Stimulated activated CD4-positive, alpha-beta T cell treated with anti-CD3 and anti-CD28 coated beads, Interleukin-4, amount 100 ng/mL, for 24 hours (primary cell): ENCODE data around the gene KRTAP4-5.
"Not testable (repeated sequence)": the region's sequence is repeated elsewhere in the genome, so short reads cannot be mapped to it uniquely, and the experiment has no call there.

Experiments
- DNase-seq: peaks from one replicate; pipeline ENCODE4 v3.0.0-alpha.2; 2020

KRTAP4-5 gene

DNA sequence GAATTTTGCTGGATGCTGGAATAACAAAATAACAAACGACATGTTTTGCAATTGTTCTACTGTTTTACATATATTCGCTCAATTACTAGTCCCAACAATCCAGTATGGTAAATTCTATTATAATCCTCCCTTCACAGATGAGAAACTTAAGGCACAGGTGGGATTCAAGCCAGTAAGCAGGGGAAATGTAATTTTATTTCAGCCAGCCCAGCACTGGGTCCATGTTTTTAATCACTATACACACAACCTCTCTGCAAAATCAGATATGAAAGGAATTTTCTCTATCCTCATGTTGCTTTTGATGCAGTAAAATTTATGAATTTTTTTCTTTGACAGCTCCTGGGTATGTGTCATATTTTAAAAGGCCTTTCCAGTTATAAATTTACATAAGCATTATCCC is 4.4 kb downstream of the KRTAP4-5 start:
- DNase-seq, result no peak

DNA sequence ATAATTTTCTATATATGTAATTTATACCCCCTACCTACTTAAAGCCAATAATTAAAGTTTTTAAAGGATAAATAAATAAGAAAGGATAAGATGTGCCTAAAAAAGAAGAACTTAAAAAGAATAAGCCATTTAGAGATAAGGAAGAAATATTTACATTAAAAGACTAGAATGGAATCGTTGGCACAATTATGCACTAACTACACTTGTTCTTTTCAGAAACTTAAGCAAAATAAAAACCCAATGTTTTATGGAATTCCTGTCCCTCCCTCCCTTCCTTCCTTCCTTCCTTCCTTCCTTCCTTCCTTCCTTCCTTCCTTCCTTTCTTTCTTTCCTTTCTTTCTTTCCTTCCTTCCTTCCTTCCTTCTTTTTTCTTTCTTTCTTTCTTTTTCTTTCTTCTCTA is 4.8 kb downstream of the KRTAP4-5 start:
- no peak for DNase-seq

DNA sequence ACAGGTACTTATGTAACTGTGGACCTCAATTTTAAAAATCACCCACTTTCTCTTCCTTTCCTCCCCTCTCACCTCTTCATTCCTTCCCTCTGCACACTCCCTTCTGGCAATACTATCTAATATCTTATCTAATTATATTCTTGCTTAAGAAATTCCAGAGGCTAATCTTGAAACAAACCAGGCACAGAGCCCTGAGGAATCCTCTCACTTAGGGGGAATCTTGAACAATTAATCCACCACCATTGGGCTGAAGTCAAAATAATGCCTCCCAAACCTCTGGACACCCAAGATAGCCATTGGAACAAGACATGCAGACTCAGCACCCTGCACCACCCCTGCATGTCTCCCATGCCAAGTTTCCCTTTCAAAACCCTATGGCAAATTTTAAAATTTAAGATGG is 8.3 kb downstream of the KRTAP4-5 start:
- DNase-seq, result no peak

DNA sequence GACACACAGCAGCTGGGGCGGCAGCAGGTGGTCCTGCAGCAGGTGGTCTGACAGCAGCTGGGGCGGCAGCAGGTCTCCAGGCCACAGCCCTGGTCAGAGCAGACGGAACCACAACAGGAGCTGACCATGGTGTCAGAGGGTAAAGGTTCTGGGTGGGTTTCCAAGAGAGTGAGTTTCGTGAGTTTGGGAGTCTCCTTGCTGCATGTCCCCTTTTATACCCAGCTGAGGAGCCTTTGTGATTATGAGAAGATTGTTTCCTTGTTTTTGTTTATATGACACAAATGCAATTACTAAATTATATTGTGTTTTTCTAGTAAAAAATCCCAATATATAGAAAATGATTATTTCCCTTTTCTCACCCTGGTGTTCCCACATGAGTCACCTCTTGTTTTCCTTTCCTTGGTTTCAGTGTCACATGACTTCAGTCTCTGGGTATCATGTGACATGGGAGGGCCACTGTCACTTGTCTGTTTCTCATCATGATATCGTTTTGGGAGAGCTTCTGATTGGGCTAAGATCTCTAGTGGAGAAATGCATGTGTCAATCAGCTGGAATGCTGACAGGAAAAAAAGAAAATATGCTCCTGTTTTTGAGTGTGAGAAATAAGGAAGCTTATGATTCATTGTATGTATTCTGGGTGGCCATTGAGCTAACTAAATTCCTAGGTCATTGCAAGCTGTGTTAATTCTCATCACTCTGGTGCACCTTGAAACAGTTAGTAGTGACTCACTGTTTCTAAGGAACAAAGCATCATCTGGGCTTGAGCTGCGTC is 9.1 kb downstream of the KRTAP4-5 start, which contains the start of gene KRTAP4-6:
Gene KRTAP4-6, minus strand, starts transcription at position 185 of the 772 bp plus-strand sequence. Its CDS starts 57 bp downstream, at position 128.
- DNase-seq, result no peak

DNA sequence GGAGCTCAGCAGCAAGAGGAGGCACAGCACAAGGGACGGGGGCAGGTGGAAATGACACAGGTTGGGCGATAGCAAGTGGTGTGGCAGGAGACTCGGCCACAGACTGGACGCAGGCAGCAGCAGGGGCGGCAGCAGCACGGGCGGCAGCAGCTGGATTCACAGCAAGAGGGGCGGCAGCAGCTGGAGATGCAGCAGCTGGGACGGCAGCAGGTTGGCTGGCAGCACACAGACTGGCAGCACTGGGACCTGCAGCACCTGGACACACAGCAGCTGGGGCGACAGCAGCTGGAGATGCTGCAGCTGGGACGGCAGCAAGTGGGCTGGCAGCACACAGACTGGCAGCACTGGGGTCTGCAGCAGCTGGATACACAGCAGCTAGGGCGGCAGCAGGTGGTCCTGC is 9.8 kb downstream of the KRTAP4-5 start:
- not testable (repeated sequence) for DNase-seq

DNA sequence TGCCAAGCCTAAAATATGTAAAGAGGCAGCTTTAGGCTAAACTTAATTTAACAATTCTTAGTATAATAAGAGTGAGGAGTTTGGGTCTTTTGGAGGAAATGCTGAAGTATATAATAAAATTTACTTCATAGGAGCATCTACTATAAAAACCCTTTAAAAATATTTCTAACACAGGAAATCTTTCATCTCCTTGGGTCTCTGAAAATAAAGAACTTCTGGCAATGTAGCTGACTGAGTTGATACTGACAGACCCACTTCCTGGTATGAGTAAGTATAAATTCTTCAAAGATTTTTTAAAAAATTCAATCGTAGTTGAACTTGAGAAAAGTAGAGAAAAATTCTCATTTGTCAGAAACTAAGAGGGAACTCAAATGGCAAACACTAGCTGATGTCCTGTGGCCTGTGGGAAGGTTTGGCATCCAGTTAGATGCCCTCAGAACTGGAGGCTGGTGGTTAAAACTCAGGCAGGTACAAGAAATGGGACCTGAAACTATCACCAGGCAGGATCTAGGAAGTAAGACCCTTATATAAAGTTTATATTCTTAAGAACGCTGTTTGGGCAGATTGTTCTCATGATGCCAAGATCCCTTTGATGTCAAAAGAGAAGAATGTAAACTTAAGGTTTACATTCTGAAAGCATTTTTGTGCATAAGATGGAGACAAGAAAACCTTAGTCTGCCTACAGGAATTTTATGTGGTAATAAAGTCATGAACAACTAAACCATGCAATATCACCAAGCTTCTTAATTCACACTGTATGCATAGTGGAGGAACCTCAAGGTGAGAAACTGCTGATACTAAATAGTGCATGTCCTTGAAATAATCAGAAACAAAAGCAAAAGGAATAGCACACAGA is 15.5 kb downstream of the KRTAP4-5 start:
- DNase-seq, result no peak

DNA sequence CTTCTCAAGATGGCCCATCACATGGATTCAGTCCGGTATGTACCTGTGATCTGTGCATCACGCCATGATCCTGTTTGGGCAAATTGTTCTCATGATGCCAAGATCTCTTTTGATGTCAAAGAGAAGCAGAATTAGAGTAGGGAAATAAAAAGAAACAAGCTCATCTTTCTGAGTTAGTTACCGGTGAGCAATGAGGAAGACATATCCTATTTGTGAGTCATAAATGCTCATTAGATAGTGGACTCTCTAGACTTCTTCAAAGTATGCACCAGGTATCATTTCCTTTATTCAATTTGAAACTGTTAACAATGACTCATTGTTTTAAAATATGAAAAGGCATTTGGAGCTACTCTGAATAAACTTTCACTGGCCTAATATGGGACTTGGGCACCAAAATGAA is 17.6 kb downstream of the KRTAP4-5 start:
- no peak for DNase-seq

DNA sequence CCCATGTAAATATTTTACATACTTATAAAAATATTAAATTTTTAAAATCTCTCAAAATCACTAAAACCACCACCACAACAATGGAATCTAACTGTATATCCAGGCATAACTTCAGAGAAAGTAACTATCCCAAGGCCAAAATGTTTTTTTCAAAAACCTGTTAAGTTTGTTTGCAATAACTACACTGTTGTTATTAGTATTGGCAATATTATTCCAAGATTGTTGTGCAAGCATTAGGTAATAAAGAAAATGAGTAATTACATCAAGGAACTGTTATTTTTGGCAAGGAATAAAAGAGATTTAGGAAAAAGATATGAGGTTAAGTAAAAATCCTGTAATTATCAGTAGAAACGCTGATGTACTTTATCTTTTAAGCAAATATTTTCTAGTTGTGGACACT is 22.3 kb downstream of the KRTAP4-5 start:
- DNase-seq, result no peak

DNA sequence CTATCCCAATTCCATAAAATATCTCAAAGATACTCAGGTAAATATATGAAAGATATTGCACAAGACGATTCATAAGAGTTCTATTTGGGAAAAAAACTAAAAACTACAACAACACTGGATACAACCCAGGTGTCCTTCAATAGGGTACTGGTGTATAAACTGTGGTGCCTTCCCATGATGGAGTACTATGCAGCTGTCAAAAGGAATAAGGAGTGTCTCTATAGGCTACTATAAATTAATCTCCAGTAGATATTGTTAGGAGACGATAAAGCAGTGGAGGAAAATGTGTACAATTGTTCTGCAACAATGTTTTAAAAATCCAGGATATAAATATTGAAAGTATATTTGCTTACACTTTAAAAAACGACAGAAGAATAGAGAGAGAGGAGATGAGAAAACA is 23.2 kb downstream of the KRTAP4-5 start:
- DNase-seq, result no peak

DNA sequence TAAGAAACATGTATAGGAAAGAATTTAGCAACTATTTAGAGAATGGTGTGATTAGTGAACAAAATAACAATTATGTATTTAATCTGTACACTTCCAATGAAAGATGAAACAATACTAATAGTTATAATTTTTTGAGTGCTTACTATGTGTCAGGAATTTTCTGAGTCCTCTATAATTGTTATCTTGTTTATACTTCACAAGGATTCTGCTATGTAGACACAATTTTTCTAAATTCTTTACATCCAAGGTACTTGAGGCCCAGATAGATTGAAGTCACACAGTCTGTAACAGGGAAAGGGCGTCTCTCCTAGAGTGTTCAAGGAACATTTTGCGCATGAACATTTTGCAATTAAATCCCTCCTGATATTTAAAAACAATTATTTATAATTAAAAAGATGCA is 24.6 kb downstream of the KRTAP4-5 start:
- DNase-seq, result no peak

DNA sequence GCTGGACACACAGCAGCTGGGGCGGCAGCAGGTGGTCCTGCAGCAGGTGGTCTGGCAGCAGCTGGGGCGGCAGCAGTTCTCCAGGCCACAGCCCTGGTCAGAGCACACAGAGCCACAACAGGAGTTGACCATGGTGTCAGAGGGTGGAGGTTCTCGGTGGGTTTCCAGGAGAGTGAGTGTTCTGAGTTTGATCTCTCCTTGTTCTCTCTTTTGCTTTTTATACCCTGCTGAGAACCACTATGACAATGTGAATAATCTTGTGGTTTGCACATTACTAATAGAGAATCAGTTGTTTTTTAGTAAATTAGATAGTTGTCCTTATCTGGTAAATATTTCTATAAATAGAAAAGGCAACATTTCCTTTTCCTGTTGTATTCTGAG is 25.6 kb downstream of the KRTAP4-5 start, which contains the start of gene KRTAP4-12:
Gene KRTAP4-12, minus strand, starts transcription at position 192 of the 381 bp plus-strand sequence. Its CDS starts 60 bp downstream, at position 132.
- DNase-seq, result not testable (repeated sequence)

DNA sequence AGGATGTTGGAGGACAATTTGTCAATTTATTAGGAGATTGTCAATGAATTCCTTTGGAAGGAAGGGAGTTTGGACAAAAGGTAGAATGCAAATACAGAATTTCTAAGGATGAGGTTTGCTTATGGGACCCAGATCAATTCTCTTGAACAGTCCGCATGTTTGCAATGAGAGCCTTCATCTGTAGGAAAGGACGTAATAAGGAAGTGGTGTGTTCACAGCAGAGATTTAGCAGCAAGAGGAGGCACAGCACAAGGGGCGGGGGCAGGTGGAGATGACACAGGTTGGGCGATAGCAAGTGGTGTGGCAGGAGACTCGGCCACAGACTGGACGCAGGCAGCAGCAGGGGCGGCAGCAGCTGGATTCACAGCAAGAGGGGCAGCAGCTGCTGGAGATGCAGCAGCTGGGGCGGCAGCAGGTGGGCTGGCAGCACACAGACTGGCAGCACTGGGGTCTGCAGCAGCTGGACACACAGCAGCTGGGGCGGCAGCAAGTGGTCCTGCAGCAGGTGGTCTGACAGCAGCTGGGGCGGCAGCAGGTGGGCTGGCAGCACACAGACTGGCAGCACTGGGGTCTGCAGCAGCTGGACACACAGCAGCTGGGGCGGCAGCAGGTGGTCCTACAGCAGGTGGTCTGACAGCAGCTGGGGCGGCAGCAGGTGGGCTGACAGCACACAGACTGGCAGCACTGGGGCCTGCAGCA is 26.2 kb downstream of the KRTAP4-5 start:
- DNase-seq, result not testable (repeated sequence)

DNA sequence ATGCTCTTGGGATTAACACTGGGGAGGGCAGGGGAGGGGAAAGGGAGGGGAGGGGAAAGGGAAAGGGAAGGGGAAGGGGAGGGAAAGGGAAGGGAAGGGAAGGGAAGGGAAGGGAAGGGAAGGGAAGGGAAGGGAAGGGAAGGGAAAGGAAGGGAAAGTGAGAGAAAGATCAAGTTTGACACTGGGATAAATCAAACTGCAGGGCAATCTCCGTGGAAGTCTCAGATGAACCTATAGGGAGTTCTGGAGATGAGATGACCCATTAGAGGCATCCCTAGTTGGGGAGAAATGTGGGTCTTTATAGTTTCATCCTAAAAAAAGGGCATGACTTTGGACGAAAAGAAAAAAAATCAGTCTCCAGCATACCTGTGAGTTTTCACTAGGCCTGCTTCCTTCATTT is 27.9 kb downstream of the KRTAP4-5 start:
- DNase-seq, result no peak

DNA sequence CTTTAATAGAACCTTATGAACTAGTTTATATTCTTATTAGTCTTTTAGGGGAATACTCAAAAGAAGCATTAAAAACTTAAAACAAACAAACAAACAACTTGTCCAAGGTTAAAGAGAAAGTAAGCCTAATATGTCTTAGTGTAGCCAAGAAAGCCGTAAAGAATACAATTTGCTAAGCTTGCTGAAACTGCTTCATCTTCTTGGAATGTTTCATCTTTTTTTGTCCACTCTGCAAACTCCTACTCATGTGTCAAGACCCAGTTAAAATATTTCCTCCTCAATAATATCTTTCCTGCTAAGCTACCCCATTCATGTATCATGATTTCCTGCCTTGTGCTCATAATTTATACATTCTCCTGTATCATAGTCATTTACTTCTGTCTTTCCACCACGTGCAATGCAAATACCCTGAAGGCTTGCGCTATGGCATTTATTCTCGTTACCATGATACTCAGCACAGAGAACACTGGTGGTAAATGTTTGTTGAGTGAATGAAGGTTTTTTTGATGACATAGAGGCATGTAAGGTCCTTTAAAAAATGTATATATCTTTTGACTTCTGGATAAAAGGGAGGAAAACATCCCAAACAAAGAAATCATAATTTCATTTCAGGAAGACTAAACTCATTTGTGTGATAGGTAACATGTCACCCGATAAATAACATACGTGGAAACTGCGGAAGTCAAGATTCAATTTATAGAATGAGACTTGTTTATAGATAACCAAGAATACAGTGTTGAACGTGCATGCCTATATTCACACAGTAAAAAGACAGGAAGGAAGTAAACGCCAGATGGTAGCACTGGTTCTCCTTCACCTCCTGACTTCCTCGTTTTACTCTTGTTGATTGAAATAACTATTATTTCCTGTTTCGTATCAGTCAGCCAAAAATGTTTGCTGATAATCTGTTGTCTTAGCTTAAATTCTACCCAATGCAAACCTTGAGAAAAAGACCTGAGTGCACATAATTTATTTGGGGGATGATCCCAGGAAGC is 29.6 kb downstream of the KRTAP4-5 start:
- not testable (repeated sequence) for DNase-seq

DNA sequence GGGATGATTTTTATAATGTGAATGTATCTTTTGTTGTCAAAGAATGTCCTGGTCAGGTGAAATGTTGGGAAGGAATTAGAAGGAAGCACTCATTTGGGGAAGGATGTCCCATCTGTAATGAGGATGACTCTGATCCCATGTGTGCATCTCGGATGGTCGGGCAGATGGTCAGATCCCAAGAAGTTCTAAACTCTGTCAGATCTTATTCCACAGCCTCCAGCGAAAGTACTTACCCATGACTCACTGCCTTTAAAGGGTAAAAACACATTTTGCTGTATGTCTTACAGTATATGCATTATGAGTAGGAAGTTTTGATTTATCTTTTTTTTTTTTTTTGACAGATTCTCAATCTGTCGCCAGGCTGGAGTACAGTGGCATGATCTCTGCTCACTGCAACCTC is 30.9 kb downstream of the KRTAP4-5 start:
- no peak for DNase-seq

DNA sequence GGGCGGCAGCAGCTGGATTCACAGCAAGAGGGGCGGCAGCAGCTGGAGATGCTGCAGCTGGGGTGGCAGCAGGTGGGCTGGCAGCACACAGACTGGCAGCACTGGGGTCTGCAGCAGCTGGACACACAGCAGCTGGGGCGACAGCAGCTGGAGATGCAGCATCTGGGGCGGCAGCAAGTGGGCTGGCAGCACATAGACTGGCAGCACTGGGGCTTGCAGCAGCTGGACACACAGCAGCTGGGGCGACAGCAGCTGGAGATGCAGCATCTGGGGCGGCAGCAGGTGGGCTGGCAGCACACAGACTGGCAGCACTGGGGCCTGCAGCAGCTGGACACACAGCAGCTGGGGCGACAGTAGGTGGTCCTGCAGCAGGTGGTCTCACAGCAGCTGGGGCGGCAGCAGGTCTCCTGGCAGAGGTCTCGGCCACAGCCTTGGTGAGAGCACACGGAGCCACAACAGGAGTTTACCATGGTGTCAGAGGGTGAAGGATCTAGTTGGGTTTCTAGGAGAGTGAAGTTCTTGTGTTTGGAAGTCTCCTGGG is 31.7 kb downstream of the KRTAP4-5 start, which contains the start of gene KRTAP4-11:
Gene KRTAP4-11, minus strand, starts transcription at position 528 of the 541 bp plus-strand sequence. Its CDS starts 58 bp downstream, at position 470.
- DNase-seq, result not testable (repeated sequence)

DNA sequence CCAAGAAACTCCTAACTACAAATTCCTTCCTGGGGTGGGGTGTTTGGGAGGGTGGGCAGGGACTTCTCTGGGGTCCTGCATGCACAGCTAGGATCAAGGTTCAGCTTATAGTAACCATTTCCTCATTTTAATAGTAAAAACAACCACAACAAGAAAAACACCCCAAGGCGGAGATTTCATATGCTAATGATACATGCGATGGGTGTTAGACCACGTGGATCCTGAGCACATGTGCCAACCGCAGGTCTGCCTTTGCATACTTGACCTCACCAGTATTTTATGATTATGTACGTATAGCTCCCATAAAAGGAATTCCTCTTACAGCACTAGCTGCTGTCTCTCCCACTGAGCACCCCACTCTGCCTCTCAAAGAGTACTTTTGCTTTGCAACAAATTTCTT is 33.3 kb downstream of the KRTAP4-5 start:
- no peak for DNase-seq

DNA sequence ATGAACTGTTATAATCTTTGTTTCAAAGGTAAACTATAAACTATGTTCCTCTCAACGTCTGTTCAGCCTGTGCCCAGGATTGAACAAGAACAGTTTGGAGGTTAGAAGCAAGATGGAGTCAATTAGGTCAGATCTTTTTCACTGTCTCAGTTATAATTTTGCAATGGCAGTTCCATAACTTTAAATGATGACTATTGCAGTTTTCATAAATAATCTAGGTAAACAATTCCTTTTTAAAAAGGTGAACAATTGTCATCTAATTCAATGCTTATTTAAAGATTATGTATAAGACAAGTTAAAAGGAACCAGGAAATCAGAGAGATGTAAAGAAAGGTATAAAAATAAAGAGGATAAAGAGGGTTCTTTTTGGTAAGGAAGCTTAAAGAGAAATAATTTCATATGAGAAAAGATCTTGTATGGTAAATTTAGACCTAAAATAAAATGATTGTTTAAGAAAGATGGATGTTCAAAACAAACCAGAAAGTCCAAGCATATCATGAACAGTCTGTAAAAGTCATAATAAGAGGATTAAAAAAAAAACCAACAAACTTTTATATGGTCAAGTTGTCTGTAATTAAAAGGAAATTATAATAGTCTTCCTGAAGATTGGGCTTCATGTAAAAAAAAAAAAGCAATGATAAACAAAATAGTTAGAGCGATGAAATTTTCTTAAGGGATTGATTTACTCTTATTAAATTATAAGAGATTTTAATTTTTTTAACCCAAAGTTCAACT is 38.3 kb downstream of the KRTAP4-5 start:
- DNase-seq, result no peak

DNA sequence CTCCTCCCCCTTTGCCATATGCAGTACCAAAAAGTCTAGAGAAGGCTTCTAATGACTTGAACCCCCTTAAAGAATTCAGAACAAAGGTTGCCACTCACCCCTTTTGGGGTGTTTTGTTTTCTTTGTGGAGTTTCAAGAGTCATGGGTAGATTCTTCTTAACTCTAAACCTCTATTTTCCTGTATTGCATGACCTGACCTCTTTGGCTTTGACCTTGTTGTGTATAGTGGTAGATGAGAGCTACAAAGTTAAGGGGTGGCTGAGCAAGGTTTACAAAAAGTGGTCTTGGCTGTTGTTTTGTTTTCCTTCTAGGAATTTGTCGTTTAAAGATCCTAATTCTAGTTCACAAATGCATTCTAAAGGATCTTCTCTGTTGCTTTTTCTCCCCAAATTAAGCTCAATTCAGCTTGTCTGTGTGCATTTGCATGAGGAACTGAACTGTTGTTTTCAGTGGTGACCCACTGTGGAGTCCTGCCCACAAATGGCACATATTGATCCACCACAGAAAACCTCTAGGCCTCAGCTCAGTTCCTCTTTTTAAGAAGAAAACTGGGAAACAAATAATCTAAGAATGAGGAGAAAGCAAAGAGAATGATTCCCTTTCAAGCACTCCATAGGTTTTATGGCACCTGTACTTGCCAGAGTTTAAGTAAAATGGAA is 40.8 kb downstream of the KRTAP4-5 start:
- not testable (repeated sequence) for DNase-seq

DNA sequence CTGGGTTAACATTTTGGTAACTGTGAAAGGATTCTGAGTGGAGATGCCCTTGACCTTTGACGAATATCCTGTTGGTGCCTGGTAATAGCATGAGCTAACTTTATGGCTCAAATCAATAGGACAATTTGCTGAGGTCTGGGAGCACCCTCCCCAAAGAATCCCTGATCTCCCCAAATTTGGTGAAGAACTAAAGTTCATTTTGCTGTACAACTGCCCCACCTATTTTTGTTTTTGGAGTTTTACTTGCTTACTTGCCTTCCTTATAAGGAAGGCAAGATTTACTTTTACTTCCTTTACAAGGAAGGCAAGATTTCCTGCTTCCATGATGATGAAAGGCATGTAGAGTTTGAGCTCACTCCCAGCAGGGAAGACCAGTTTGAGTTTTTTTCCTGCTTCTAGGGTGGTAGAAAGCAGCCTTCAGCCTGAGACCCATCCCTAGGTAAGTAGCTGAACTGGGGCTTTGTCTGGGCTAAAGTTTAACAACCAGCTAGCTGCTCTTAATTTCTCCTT is 41.6 kb downstream of the KRTAP4-5 start:
- DNase-seq, result no peak
